ENCODE results near the gene WDR90. TPM values are rescaled to one million over a fixed set of nuclear protein-coding genes. Genes with fewer than 3 reads are reported as not detected.

WDR90 gene
- polyA plus RNA-seq, 1 donor (not counting 4 experiments of a cell fraction or from before 2014, with no cell fraction given): 5.9 TPM

- no peak overlapping the region for H3K9ac ChIP-seq (ENCODE audit: control insufficient read depth, extremely low read depth, insufficient read depth, low read length)
- no peaks in the 10 kb centered on the region for H4K20me1 ChIP-seq (ENCODE audit: control insufficient read depth, extremely low read depth, insufficient read depth, low read length)
- H3K36me3 ChIP-seq (ENCODE audit: control insufficient read depth in 2 of 2, extremely low read depth in 1 of 2, insufficient read depth in 2 of 2, low read length in 2 of 2): peaks cover 0 to 3% of the 10 kb centered on the region in 2 experiments
- TF ChIP-seq EZH2 (IDR thresholded peaks at IDR 0.05; ENCODE audit: low read length) (no peak), CTCF (optimal IDR thresholded peaks at IDR 0.05 in 1 of 3, IDR thresholded peaks at IDR 0.05 in 1 of 3, conservative IDR thresholded peaks at IDR 0.05 in 1 of 3; ENCODE audit: extremely low read depth in 1 of 3, insufficient read depth in 2 of 3, low read length in 3 of 3) (no peak)
- peaks cover 3% of the 10 kb centered on the region for H3K4me1 ChIP-seq (ENCODE audit: control insufficient read depth, extremely low read depth, insufficient read depth, low read length)
- H3K4me2 ChIP-seq (ENCODE audit: control insufficient read depth, extremely low read depth, insufficient read depth, low read depth, low read length): no peak overlapping the region
- peaks cover 7% of the 10 kb centered on the region for H3K27me3 ChIP-seq (ENCODE audit: control insufficient read depth, extremely low read depth, insufficient read depth, low read length)
- H3K9me3 ChIP-seq (ENCODE audit: control insufficient read depth, low read depth, low read length): no peaks in the 10 kb centered on the region
- no peak overlapping the region for H3K4me3 ChIP-seq (ENCODE audit: control insufficient read depth in 2 of 3, extremely low read depth in 1 of 3, insufficient read depth in 2 of 3, low read depth in 1 of 3, low read length in 3 of 3)
- no peak for FAIRE-seq
- no peak for DNase-seq (ENCODE audit: low read depth, low spot score)
- H3K9me1 ChIP-seq (ENCODE audit: control insufficient read depth, extremely low read depth, insufficient read depth, low read length): no peaks in the 10 kb centered on the region
- dilution Hi-C loops (cut with MboI; ENCODE audit: extremely low pct_ligation_motif_present, low sequenced_read_pairs): no loop called here
- no peaks in the 10 kb centered on the region for H3K79me2 ChIP-seq (ENCODE audit: control insufficient read depth, insufficient read depth, low read length)
- H2AFZ ChIP-seq (ENCODE audit: control insufficient read depth, low read length): no peak overlapping the region
- no peak overlapping the region for H3K27ac ChIP-seq (ENCODE audit: control insufficient read depth, insufficient read depth, low read length)
Measured at GRCh38 chr16:615122-615521, 34.0 kb upstream of the WDR90 start.

DNA sequence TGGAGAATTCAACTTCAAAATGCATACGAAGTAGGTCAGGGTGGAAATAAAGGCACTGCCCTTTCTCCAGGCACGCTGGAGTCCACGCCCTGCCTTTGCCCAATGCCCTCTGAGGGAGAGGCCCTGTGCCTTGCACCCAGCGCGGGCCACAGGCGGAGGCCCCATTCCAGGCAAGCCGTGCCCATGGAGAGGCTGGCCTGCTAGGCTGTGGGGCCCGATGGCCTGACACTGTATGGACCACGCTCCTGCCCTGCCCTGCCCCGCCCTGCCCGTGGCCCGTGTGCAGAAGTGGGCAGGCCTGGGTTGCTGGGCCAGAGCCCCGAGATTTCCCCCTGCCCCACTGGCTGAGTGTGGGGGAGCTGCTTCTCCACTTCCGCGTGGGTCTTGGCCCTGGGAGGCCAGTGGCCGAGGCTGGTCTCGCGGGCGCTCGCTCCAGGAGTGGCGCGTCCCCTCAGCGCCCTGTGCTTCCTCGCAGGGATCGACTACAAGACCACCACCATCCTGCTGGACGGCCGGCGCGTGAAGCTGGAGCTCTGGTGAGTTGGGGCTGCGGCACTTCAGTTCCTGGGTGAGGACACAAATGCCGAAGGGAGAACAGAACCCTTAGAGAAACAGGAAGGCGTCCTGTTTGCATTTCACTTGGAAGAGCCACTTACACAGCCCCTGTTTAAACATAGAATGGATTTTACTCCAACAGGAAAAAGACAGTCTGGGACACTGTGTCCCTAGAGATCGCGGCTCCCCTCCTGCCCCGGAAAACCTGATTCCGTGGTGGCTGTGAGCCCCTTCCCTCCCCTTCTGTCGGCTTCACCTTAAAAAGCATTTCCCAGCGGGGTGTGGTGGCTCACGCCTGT, 32.2 kb upstream of the WDR90 start:
- H3K27me3 ChIP-seq (ENCODE audit: control insufficient read depth, extremely low read depth, insufficient read depth, low read length): peaks cover 21% of the 10 kb centered on the region
- H3K36me3 ChIP-seq (ENCODE audit: control insufficient read depth in 2 of 2, extremely low read depth in 1 of 2, insufficient read depth in 2 of 2, low read length in 2 of 2): peaks cover 0 to 3% of the 10 kb centered on the region in 2 experiments
- peaks cover 9% of the 10 kb centered on the region for H4K20me1 ChIP-seq (ENCODE audit: control insufficient read depth, extremely low read depth, insufficient read depth, low read length)
- H3K9me3 ChIP-seq (ENCODE audit: control insufficient read depth, low read depth, low read length): no peaks in the 10 kb centered on the region
- H3K4me1 ChIP-seq (ENCODE audit: control insufficient read depth, extremely low read depth, insufficient read depth, low read length): peaks cover 12% of the 10 kb centered on the region
- H3K4me3 ChIP-seq (ENCODE audit: control insufficient read depth in 2 of 3, extremely low read depth in 1 of 3, insufficient read depth in 2 of 3, low read depth in 1 of 3, low read length in 3 of 3): no peak overlapping the region
- DNase-seq (ENCODE audit: low read depth, low spot score) (no peak), FAIRE-seq (no peak)
- dilution Hi-C loops (cut with MboI; ENCODE audit: extremely low pct_ligation_motif_present, low sequenced_read_pairs): no loop called here
- no peak overlapping the region for H3K27ac ChIP-seq (ENCODE audit: control insufficient read depth, insufficient read depth, low read length)
- no peak overlapping the region for H2AFZ ChIP-seq (ENCODE audit: control insufficient read depth, low read length)
- H3K9me1 ChIP-seq (ENCODE audit: control insufficient read depth, extremely low read depth, insufficient read depth, low read length): no peaks in the 10 kb centered on the region
- H3K79me2 ChIP-seq (ENCODE audit: control insufficient read depth, insufficient read depth, low read length): no peaks in the 10 kb centered on the region
- TF ChIP-seq CTCF (optimal IDR thresholded peaks at IDR 0.05 in 1 of 3, IDR thresholded peaks at IDR 0.05 in 1 of 3, conservative IDR thresholded peaks at IDR 0.05 in 1 of 3; ENCODE audit: extremely low read depth in 1 of 3, insufficient read depth in 2 of 3, low read length in 3 of 3) (no peak), EZH2 (IDR thresholded peaks at IDR 0.05; ENCODE audit: low read length) (no peak)
- H3K4me2 ChIP-seq (ENCODE audit: control insufficient read depth, extremely low read depth, insufficient read depth, low read depth, low read length): no peak overlapping the region
- H3K9ac ChIP-seq (ENCODE audit: control insufficient read depth, extremely low read depth, insufficient read depth, low read length): no peak overlapping the region

Measured in keratinocyte (primary cell).